GOT3 (cell line): Measurements from ENCODE around the gene TTC29.
"Not testable (repeated sequence)": the region's sequence is repeated elsewhere in the genome, so short reads cannot be mapped to it uniquely, and the experiment has no call there.

Experiments
- DNase-seq: peaks from one replicate; lab custom pipeline; 2025; ENCODE audit warnings: mixed read lengths; lab: John Stamatoyannopoulos, UW

Gene TTC29

DNA sequence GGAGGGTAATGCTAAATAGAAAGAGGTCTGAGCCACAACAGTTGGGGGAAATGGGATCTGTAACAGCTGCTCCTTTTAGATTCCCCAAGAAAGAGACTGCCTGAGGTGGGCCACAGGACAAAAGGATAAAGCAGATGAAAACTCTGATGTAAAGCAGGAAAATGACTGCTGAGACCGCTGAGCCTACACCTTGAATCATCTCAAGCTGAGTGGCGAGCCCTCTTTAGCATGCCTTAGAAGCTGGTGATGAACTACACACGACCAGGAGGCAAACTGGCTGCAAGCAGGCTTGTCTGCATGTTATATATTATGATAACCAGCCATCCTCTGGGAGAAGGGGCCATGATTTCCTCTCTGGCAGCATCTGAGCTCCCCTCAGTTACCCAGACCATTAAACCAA is 88.4 kb downstream of the TTC29 start:
- no peak for DNase-seq

DNA sequence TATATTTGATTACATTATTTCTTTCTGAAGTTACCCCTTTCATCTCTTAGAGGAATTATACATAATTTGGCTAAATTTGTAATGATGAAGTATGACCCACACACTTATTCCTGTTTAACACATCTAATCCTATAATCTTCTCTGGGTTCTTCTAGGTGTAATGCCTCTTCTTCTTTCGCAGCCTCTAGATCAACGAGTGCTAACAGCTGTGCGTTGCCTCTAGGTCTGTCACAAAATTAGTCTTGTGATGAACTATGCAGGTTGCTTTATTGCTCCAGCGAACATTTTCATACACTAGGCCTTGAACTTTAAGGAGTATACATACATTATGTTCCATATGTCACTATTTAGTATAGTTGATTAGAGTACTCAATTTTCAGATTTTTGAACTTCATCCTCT is 89.9 kb downstream of the TTC29 start:
- DNase-seq: no peak

DNA sequence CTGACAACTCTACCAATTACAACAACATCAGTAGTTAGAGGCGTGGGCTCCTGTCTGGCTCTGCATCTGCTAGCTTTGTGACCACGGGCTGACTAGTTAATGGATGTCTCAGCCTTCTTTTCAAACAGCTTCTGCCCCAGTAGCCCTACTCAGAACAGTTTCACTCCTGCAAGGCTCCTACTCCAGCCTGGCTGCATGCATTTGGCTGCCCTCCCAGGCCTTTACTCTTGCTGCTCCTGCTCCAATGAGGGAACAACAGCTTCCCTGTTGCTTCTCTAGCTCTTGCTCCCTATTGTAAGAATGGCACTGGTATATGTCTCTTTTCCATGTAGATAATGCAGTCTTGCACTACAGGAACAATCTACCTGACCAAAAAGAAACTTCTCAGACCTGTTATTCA is 93.3 kb downstream of the TTC29 start:
- DNase-seq: no peak

GRCh38 chr4:146847345-146847744 is 98.3 kb downstream of the TTC29 start:
- no peak for DNase-seq

GRCh38 chr4:146846882-146847281 is 98.8 kb downstream of the TTC29 start:
- no peak for DNase-seq

- no peak for DNase-seq
Observed at GRCh38 chr4:146844761-146845160, 100.9 kb downstream of the TTC29 start.

GRCh38 chr4:146842876-146843275 is 102.8 kb downstream of the TTC29 start:
- DNase-seq: no peak

DNA sequence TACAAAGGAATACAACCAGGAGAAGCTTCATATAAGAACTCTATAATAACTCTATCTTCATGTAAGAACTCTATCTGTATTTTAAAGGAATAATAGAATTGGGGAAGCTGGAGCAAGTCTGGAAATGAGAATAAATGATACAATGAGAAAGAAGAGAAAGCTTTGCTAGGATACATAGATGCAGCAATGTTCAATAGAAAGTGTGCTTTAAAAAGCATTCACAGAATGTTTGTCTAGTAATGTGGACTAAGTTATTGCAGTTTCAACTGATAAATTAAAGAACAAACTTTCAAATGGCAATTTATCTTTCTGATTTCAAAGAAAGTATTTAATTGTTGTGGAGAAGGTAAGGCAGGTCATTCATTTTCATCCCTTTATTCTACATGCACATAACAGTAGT is 104.9 kb downstream of the TTC29 start:
- DNase-seq: no peak

GRCh38 chr4:146835096-146835495 is 110.6 kb downstream of the TTC29 start:
- no peak for DNase-seq

DNA sequence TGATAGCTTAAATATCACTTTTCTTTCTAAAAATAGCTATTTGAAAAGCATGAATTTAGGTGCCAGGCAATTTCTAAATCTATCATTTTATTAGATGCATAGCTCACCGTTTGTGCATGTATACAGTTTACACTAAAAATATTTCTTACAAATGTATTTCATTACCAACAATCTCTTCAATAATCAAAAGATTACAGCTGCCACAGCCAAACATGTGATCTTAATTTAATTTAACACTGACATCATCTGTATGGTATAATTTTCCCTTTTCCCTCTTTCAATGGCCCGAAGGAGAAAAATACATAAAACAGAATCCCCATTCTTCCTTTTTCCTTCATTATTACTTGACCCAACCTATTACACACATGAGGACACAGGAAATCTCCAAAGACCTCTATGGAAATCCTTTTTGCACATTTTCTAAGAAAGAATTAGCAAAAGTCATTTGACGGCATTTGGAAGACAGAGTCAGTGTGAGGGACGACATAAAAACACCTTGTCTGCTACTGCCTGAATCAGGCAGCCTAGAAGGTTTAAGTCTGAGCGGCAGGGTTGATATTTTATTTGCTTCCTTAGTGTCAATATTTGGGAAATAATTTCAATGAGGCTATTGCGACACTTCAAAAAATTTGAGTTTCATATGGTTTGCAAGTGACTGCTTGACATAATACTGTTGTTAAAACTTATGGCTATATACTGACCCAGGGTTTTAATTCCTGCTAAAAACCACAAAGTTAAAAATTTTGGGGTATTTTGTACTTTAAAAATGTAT is 111.2 kb downstream of the TTC29 start:
- no peak for DNase-seq

- DNase-seq: no peak
Observed at GRCh38 chr4:146833530-146833929, 112.1 kb downstream of the TTC29 start.

DNA sequence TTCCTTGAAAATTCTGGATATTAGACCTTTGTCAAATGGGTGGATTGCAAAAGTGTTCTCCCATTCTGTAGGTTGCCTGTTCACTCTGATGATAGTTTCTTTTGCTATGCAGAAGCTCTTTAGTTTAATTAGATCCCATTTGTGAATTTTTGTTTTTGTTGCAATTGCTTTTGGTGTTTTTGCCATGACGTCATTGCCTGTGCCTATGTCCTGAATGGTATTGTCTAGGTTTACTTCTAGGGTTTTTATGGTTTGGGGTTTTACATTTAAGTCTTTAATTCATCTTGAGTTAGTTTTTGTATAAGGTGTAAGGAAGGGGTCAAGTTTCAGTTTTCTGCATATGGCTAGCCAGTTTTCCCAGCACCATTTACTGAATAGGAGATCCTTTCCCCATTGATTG is 122.7 kb downstream of the TTC29 start:
- DNase-seq: not testable (repeated sequence)

DNA sequence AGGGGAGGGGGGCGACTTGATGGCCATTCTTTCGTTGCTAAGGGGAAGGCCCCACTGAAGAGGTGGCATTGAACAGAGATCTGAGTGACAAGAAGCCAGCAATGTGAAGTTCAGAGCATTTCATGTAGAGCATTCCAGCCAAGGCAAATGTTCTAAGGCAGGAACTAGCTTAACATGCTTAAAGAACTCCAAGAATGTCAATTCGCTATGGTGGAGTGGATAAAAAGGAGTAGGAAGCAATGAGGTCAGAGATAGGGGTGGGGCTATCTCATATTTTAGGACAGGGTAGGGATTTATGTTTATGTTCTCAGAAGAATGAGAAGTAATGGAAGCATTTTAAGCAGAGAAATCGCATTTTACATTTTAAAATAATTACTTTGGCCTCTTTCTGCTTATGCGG is 130.9 kb downstream of the TTC29 start:
- no peak for DNase-seq

DNA sequence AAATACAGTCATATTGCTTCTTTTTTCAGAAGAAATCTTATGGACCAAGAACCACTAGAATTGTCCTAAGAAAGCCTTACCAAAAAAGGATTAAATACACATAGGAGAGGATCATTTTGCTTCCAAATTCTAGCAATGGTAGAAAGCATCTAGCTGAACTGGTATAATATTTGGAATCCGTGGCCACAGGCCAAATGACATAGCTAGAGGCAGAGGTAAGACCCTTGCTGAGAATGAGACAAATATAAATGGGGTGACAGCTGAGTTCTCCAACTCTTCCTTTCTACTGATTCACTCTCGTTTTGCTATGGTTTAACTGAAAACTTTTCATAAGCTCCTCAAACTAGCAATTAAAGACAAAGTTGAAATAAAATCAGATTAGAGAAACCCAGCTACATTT is 150.0 kb downstream of the TTC29 start:
- DNase-seq: no peak

- DNase-seq: no peak
Observed at GRCh38 chr4:146793727-146794126, 151.9 kb downstream of the TTC29 start.

GRCh38 chr4:146791439-146791838 is 154.2 kb downstream of the TTC29 start:
- DNase-seq: no peak

DNA sequence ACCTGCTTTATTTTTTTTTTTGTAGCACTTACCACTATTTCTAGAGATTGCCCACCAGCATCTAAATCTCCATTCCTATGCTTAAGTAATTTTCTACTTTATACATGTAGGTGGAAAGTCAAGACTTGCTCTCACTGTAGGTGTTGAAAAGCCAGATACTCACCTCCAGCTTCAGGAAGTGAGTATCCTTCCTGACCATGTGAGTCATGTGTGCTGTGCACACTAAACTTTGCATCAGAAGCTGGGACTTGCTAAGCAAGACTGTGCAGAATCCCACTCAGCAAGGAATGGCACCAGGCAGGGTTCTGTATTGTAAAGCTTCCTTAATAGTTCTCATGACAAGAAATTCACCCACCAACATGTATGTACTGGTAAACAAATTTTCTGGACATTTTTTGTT is 155.1 kb downstream of the TTC29 start:
- DNase-seq: no peak

DNA sequence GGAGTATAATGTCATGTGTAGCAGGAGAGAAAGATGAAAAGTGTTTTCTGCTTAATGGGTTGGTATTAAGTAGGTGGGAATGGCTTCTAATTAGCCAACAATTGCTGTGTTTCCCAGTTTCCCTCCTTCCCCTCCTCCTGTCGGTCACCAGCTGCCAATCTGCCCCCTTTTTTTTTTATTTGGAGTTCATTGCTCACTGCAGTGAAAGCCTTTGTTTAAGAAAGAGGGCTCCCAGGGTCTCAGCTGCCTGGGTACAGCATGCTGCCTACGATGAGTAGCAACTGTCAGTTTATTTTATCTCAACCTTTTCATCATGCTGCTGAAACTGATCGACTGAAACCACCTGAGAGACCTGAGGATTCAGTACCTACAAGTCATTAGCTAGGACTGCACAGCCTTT is 157.9 kb downstream of the TTC29 start:
- no peak for DNase-seq

DNA sequence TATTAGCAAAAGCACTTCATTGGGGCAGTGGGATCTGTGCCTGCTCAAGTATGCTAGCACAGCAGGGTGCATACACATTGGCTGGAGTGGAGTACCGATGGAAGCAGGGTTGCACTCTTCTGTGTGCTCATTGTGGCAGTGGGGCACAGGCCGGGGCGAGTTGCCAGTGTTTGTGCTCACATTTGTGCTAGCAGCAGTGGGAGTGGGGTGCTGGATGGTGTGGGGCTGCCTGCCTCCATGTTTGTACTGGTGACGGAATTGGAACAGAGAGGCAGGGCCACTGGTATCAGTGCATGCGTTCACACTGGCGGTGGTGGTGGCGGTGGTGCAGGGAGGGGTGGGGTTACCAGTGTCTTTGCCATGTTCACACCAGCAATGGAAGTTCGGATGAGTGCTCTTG is 169.0 kb downstream of the TTC29 start:
- DNase-seq: no peak

DNA sequence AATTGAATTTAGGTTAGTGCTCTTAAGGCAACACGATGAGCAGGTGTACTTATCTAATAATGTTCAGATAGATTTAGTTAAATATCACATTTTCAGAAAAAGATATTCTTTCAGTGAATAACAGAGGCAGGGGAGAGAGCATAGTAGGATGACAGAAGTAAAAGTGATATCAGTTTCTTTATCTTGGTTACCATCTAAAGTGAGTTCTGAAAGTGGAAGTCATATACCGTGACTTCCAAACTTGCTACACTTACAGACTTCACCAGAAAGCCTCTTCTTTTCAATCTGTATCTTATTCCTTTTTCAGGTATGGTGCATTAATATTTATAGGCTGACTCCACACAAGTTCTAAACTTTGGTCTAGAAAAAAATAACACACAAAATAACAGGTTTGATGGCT is 182.1 kb downstream of the TTC29 start:
- no peak for DNase-seq

DNA sequence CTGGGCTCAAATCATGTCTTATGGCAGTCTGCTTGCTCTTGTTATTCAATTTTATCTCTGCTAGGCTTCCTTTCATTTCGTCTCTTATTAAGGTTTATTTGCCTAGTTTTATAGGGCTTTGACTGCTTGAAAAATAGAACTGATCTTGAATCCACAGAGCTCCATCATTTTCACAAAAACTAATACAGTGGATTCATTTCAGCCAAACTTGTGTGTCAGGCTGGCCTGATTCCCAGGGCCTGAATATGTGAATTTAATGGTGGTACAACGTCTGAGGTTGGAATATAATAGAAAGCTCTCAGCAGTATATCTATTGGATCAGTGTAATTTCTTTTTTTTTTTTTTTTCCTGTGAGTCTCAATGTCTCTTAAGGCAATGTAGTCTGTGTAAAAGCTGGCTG is 183.6 kb downstream of the TTC29 start:
- DNase-seq: no peak

DNA sequence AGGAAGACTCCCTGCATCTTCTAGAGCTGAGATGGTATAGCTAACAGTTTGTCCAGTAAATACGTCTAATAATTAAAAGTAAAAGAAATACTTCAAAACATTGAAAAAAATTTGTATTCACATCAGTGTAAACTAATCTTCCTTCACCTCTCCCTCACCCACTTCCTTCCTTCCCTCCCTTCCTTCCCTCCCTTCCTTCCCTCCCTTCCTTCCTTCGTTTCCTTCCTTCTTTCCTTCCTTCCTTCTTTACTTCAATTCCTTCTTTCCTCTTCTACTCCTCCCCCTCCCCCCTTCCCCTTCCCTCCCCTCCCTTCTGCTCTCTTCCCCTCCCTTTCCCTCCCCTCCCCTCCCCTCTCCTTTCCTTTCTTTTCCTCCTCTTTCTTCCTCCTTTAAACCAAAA is 203.2 kb downstream of the TTC29 start:
- no peak for DNase-seq

GRCh38 chr4:146739182-146739581 is 206.5 kb downstream of the TTC29 start:
- DNase-seq: no peak

- DNase-seq: not testable (repeated sequence)
Observed at GRCh38 chr4:146723519-146723918, 222.1 kb downstream of the TTC29 start.
